Neural cell (in vitro differentiated cells): Measurements from ENCODE around the gene GPAT2.
"Not testable (repeated sequence)": the region's sequence is repeated elsewhere in the genome, so short reads cannot be mapped to it uniquely, and the experiment has no call there.

Experiments used
- CTCF ChIP-seq: fragments of 450-650 bp; IDR thresholded peaks from 2 replicates; pipeline ENCODE4 v1.5.1; 2014; ENCODE audit warnings: antibody characterized with exemption, mild to moderate bottlenecking, moderate library complexity; ENCODE audit not compliant: poor library complexity, severe bottlenecking
- EP300 ChIP-seq: fragments of 450-650 bp; conservative IDR thresholded peaks from 2 replicates; pipeline ENCODE4 v1.6.1; 2014; ENCODE audit warnings: antibody characterized with exemption, mild to moderate bottlenecking, moderate library complexity; ENCODE audit not compliant: poor library complexity, severe bottlenecking
- EZH2 ChIP-seq: fragments of 200-600, 300-800 bp; shearing (Covaris generic), sonication (generic); IDR thresholded peaks from 2 replicates; pipeline ENCODE4 v1.6.1; 2014; ENCODE audit warnings: antibody characterized with exemption, low read length, borderline replicate concordance, mild to moderate bottlenecking; ENCODE audit not compliant: insufficient read depth, poor library complexity, severe bottlenecking
- POLR2AphosphoS5 ChIP-seq: IDR thresholded peaks from 2 replicates; pipeline ENCODE4 v1.6.1; 2012
- RAD21 ChIP-seq: fragments of 450-650 bp; conservative IDR thresholded peaks from 2 replicates; pipeline ENCODE4 v1.6.1; 2014; ENCODE audit warnings: antibody characterized with exemption, mild to moderate bottlenecking, moderate library complexity
- REST ChIP-seq: IDR thresholded peaks from 2 replicates; pipeline ENCODE4 v1.6.1; 2012; ENCODE audit warnings: borderline replicate concordance
- TAF1 ChIP-seq: IDR thresholded peaks from 2 replicates; pipeline ENCODE4 v1.6.1; 2012; ENCODE audit warnings: low read depth

- TF ChIP-seq TAF1, RAD21, EZH2, POLR2AphosphoS5, REST, EP300: not testable (repeated sequence)
- peak; percentile 55 for TF ChIP-seq CTCF
These were observed 23.6 kb downstream of the GPAT2 start for GRCh38 chr2:96011129-96011455.
